ENCODE measurements around the gene NPEPPS.

The NPEPPS gene

GRCh38 chr17:47628014-47628566 is 97.2 kb downstream of the NPEPPS start:
- in situ Hi-C loops (cut with HindIII; ENCODE audit: low sequenced_read_pairs), result no loop called here

- in situ Hi-C loops (cut with HindIII; ENCODE audit: low sequenced_read_pairs), result no loop called here
Observed at GRCh38 chr17:47629826-47630225, 98.9 kb downstream of the NPEPPS start.

DNA sequence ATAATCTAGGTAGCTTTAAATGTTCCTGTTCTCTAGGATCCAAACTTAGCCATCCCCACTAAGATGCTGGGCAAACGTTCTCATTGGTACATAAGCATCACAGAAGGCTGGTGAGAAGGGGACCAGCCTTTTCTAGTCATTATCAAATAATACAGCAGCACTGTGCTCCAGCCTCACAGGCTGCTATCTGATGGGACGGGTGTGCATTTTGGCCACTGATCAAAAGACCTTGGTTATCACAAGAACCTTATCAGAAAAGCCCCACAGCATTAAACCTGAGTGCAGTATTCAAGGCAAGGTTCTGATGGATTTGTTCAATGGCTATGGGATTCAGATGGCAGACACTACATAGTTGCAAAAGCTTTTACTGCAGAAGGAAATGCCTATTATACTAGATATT is 99.7 kb downstream of the NPEPPS start:
- in situ Hi-C loops (cut with HindIII; ENCODE audit: low sequenced_read_pairs), result no loop called here

DNA sequence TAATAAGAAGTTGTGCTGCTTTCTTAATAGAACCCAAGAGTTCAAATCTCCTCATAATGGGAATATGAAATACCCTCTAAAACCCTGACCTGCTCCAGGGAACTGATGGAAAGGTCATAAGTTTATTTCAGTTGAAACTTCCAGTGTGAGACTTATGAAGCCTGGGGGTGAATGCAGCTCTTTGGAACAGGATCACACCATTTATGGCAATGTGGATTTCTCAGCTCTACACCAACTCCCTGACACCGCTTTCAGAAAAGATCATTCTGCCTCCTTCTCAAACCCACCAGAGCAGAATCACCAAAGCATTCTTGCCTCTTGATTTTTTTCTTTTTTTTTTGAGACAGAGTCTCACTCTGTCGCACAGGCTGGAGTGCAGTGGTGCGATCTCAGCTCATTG is 102.1 kb downstream of the NPEPPS start:
- in situ Hi-C loops (cut with HindIII; ENCODE audit: low sequenced_read_pairs), result no loop called here

GRCh38 chr17:47633996-47634395 is 103.1 kb downstream of the NPEPPS start:
- in situ Hi-C loops (cut with HindIII; ENCODE audit: low sequenced_read_pairs), result no loop called here

GRCh38 chr17:47634870-47635269 is 104.0 kb downstream of the NPEPPS start:
- in situ Hi-C loops (cut with HindIII; ENCODE audit: low sequenced_read_pairs), result no loop called here

- in situ Hi-C loops (cut with HindIII; ENCODE audit: low sequenced_read_pairs), result no loop called here
Observed at GRCh38 chr17:47635734-47636133, 104.8 kb downstream of the NPEPPS start.

DNA sequence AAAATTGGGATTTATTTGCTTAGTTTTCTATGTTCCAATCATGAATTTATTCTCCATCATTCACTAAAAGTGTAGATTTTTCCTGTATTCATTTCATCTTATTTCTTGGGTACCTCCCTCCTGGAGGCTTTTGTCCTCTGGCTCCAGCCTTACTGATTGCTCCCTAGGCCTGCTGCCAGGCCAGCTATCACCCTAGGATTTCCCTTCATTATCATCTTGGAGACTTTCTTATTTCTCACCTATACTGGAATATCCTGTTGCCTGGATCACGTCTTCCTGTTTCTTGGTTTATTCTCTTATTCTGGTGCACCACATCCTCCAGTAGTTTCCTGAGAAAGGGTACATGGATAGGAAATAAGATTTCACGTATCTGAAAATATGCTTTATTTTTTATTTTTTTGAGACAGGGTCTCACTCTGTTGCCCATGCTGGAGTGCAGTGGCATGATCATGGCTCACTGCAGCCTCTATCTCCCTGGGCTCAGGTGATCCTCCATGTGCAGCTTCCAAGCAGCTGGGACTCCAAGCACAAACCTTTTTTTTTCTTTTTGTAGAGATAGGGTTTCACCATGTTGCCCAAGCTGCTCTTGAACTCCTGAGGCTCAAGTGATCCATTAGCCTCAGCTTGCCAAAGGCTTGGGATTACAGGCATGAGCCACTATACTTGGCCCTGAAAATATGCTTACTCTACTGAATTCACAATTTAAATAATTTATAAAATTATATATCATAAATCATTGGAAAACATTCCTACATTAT is 105.5 kb downstream of the NPEPPS start:
- in situ Hi-C loops (cut with HindIII; ENCODE audit: low sequenced_read_pairs), result no loop called here

DNA sequence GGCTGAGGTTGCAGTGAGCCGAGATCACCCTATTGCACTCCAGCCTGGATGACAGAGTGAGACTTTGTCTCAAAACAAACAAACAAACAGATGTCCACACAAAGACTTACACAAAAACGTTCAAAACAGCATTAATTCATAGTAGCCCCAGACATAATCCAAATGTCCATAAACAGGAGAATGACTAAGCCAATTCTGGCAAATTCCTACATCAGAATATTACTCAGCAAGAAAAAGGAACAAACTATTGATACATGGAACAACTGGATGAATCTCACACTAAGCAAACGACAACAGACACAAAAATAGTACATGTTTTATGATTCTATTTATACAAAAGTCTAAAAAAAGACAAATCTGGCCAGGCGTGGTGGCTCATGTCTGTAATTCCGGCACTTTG is 108.0 kb downstream of the NPEPPS start:
- in situ Hi-C loops (cut with HindIII; ENCODE audit: low sequenced_read_pairs), result no loop called here

- in situ Hi-C loops (cut with HindIII; ENCODE audit: low sequenced_read_pairs), result no loop called here
Observed at GRCh38 chr17:47640076-47640475, 109.2 kb downstream of the NPEPPS start.

- in situ Hi-C loops (cut with HindIII; ENCODE audit: low sequenced_read_pairs), result no loop called here
Observed at GRCh38 chr17:47641202-47641601, 110.3 kb downstream of the NPEPPS start.

GRCh38 chr17:47643116-47643515 is 112.2 kb downstream of the NPEPPS start:
- in situ Hi-C loops (cut with HindIII; ENCODE audit: low sequenced_read_pairs), result no loop called here

- in situ Hi-C loops (cut with HindIII; ENCODE audit: low sequenced_read_pairs), result no loop called here
Observed at GRCh38 chr17:47644324-47644723, 113.4 kb downstream of the NPEPPS start.

DNA sequence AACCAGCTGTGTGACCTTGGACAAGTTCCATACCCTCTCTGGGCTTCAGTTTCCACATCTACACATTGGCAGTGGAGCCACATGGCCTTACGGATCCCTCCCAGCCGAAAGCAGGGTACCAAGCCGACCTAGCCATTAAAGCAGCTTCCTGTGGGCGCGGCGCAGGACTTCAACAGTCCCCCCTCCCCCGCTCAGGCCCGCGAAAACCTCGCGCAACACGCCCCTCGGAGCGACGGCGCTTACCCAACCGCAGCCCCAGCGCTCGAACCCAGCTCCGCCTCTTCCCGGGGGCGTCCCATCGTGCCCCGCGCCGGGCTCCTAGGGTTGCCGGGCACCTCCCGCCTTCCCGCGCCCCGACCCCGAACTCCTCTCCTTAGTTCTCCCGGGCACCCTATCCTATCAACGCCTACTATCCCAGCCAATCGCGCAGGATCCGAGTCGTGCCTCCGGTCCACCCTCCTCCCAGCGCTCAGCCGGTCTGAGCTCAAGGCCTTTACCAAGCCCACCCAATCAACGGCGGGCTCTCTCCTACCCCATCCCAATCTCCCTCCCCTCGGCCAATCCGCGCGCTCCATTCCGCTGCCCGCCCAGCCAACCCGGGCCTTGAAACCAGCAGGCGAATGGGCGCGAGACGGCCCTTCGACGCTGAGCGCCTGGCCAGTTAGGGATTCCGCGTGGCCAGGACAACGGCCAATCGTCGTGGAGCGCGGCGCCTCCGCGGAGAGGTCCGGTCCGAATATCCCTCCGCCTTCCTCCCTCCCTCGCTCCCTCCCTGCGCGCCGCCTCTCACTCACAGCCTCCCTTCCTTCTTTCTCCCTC is 118.5 kb downstream of the NPEPPS start, which contains the start of gene KPNB1:
Gene KPNB1 (plus strand): TSS at position 767 of the 819 bp plus-strand sequence. CDS start 326 bp downstream, outside the sequence.
- in situ Hi-C loops (cut with HindIII; ENCODE audit: low sequenced_read_pairs), result no loop called here

GRCh38 chr17:47649972-47650524 is 119.1 kb downstream of the NPEPPS start:
- in situ Hi-C loops (cut with HindIII; ENCODE audit: low sequenced_read_pairs), result no loop called here

DNA sequence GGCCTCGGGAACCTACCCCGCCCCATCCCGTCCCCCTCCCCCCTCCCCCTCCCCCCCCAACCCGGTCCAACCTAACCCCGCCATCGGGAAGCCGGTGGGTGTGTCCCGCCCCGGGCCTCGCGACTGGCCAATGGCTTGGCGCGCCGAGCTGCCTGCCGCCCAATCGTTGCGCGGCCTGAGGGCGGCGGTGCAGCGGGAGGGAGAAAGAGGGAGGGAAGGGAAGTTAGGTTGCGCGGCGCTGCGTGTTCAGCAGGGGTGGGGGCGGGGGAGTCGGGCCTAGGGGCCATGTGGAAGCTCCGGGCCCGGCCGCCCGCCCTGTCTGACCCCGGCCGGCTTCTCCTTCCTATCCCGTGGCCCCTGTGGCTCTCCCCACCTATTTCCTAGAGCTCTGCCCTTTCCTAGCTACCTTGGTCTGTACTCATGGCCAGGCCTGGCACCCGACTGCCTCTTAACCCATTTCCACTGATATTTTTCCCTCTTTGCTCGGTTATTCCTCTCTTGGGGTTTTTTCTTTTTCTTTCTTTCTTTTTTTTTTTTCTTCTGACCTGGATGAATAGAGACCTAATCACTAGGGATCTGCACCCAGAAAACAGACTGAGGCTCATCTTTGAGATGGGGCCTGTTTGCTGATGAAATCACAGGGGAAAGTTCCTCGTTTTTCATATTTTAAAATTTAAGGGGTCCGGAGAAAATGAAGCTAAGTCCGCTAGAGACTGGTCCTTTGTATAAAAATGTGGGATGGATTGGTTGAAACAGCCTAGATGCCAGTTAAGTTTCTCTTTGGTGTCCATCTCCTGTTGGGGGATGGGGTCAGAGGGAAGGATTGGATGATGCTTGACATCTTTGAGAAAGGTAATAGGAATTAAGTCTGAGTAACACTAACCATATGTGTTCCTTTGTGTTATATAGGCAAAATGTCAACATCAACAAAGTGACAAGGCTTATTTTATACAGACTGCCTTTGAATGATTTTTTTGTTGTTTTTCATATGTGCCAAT is 119.9 kb downstream of the NPEPPS start:
- in situ Hi-C loops (cut with HindIII; ENCODE audit: low sequenced_read_pairs), result no loop called here

DNA sequence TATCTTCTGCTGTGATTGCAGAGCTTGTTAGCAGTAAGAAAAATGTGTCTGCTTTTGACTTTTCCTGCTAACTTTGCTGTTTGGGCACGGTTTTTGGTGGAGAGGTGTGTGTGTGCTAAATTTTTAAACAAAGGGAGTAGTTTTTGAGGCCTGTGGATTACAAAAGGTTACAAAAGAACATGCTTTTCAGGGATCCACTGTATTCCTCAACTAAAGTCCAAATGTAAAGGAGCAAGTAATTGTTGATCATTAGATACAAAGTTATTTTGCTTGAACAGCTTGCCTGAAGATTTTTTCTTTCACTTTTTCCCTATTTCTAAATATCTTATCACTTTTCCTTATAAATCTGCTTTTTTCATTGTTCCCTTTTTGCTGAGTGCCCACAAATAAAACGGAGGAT is 120.8 kb downstream of the NPEPPS start:
- in situ Hi-C loops (cut with HindIII; ENCODE audit: low sequenced_read_pairs), result no loop called here

GRCh38 chr17:47652570-47652969 is 121.7 kb downstream of the NPEPPS start:
- in situ Hi-C loops (cut with HindIII; ENCODE audit: low sequenced_read_pairs), result no loop called here

GRCh38 chr17:47653442-47653841 is 122.5 kb downstream of the NPEPPS start:
- in situ Hi-C loops (cut with HindIII; ENCODE audit: low sequenced_read_pairs), result no loop called here

GRCh38 chr17:47654991-47655390 is 124.1 kb downstream of the NPEPPS start:
- in situ Hi-C loops (cut with HindIII; ENCODE audit: low sequenced_read_pairs), result no loop called here

Measured in DLD1 (cell line).